Common myeloid progenitor, CD34-positive (primary cell): ENCODE data around the gene HSDL1. TPM values are rescaled to one million over a fixed set of nuclear protein-coding genes. Genes with fewer than 3 reads are reported as not detected.

Experiments
- CTCF ChIA-PET: fragments of 350-600 bp; sonication (Branson Sonifier 250); formaldehyde crosslinking; loops from one replicate; lab custom pipeline; 2021; ENCODE audit warnings: antibody characterized with exemption; lab: Charles Lee
- POLR2A ChIA-PET: fragments of 350-600 bp; sonication (Branson Sonifier 250); formaldehyde crosslinking; loops from one replicate; lab custom pipeline; 2021; ENCODE audit warnings: antibody characterized with exemption; lab: Charles Lee
- DNase-seq, 3 donors: peaks; one replicate each; pipeline versions ENCODE4 v3.0.0 to v3.0.0-alpha.2; 2013
- H3K27ac ChIP-seq, 2 experiments: 1 replicate in 1 of 2; 2 replicates in 1 of 2; pipeline ENCODE4 v1.7.0; 2013; ENCODE audit warnings: inconsistent platforms in 2 of 2, low read length in 2 of 2, mild to moderate bottlenecking in 2 of 2, low read depth in 1 of 2, moderate library complexity in 1 of 2; ENCODE audit not compliant: severe bottlenecking in 2 of 2, insufficient read depth in 1 of 2, poor library complexity in 1 of 2
- H3K27me3 ChIP-seq, 5 experiments: replicated peaks in 2 of 5; 1 replicate in 3 of 5; 2 replicates in 2 of 5; pipeline versions ENCODE4 v1.6.1 to v1.7.0; 2013; ENCODE audit warnings: low read length in 4 of 5, mild to moderate bottlenecking in 2 of 5, moderate library complexity in 2 of 5, inconsistent platforms in 1 of 5; ENCODE audit not compliant: insufficient read depth in 5 of 5, control insufficient read depth in 4 of 5
- H3K36me3 ChIP-seq, 4 experiments: 1 replicate in 2 of 4; 2 replicates in 2 of 4; pipeline versions ENCODE4 v1.6.1 to v1.7.0; 2013; ENCODE audit warnings: low read length in 3 of 4, control low read depth in 1 of 4, mild to moderate bottlenecking in 1 of 4; ENCODE audit not compliant: control insufficient read depth in 4 of 4, insufficient read depth in 4 of 4
- H3K4me1 ChIP-seq, 4 experiments: 1 replicate in 3 of 4; 2 replicates in 1 of 4; pipeline versions ENCODE4 v1.6.1 to v1.7.1; 2013; ENCODE audit warnings: low read length in 3 of 4, mild to moderate bottlenecking in 3 of 4, control low read depth in 1 of 4, inconsistent platforms in 1 of 4, moderate library complexity in 1 of 4; ENCODE audit not compliant: control insufficient read depth in 4 of 4, insufficient read depth in 4 of 4; ENCODE audit errors: control extremely low read depth in 1 of 4
- H3K4me3 ChIP-seq, 7 experiments: 1 replicate in 4 of 7; 2 replicates in 3 of 7; pipeline versions ENCODE4 v1.5.1 to v1.7.0; 2013; ENCODE audit warnings: mild to moderate bottlenecking in 7 of 7, low read length in 6 of 7, moderate library complexity in 6 of 7, inconsistent platforms in 2 of 7, low read depth in 2 of 7, control low read depth in 1 of 7; ENCODE audit not compliant: insufficient read depth in 4 of 7, control insufficient read depth in 1 of 7; ENCODE audit errors: extremely low read depth in 1 of 7
- H3K9me3 ChIP-seq, 5 experiments: 1 replicate in 4 of 5; 2 replicates in 1 of 5; pipeline versions ENCODE4 v1.6.1 to v1.7.1; 2013; ENCODE audit warnings: low read length in 4 of 5, mild to moderate bottlenecking in 2 of 5, inconsistent platforms in 1 of 5, low read depth in 1 of 5, moderate library complexity in 1 of 5; ENCODE audit not compliant: control insufficient read depth in 4 of 5, insufficient read depth in 2 of 5; ENCODE audit errors: control extremely low read depth in 1 of 5
- WGBS: methylation state at CpG from one replicate; pipeline ENCODE4 v1.1.5; 2013; ENCODE audit not compliant: insufficient coverage; 5-methylcytosine and 5-hydroxymethylcytosine counted together
- polyA plus RNA-seq: library from polyadenylated mRNA; unstranded; fragments of 120-200 nt; gene quantifications from one replicate; pipeline ENCODE4 v1.2.1, GENCODE V29; 2013

The HSDL1 gene
- 10.6 TPM for polyA plus RNA-seq

GRCh38 chr16:84144859-84145639, at the start of gene HSDL1, which contains the start of gene DNAAF1:
Gene HSDL1, minus strand, starts transcription at chr16:84145177. Its CDS starts 13,856 bp downstream, at chr16:84131321.
Gene DNAAF1, plus strand, starts transcription at chr16:84145308. Its CDS starts 133 bp downstream, at chr16:84145441.
- Histone ChIP-seq H3K27ac (peak within 1 kb of the TSS in 1 of 2 experiments; percentile 71), H3K4me1 (peaks cover 0 to 15% (median 12%) of the 10 kb centered on the region in 4 experiments), H3K9me3 (no peaks in the 10 kb centered on the region), H3K36me3 (no peaks in the 10 kb centered on the region), H3K4me3 (peak within 1 kb of the TSS; percentile 62 to 86 (median 72)), H3K27me3 (peaks cover 0 to 25% (median 6%) of the 10 kb centered on the region in 5 experiments)
- ChIA-PET CTCF (interaction anchor here (0.8 to 1.0 kb wide), 3 partner anchors 9 to 60 kb away, joined by 3 to 4 read pairs (median 3); no protein-coding TSS in a partner anchor), POLR2A (no interaction called here)
- DNase-seq, result peak; percentile 85 to 91 (median 90)
- under 1% methylated on average over 74 of the region's 89 CpGs for WGBS

- peak overlapping the region in 3 of 7 experiments; percentile 36 to 59 (median 50) for H3K4me3 ChIP-seq
- H3K4me1 ChIP-seq, result peaks cover 0 to 17% (median 10%) of the 10 kb centered on the region in 4 experiments
- ChIA-PET CTCF (no interaction called here), POLR2A (no interaction called here)
- no peaks in the 10 kb centered on the region for H3K36me3 ChIP-seq
- DNase-seq, result no peak
- H3K27ac ChIP-seq, result no peak overlapping the region
- no peaks in the 10 kb centered on the region for H3K9me3 ChIP-seq
- H3K27me3 ChIP-seq, result peaks cover 0 to 6% (median 0%) of the 10 kb centered on the region in 5 experiments
- 85% methylated on average over 11 of the region's 11 CpGs for WGBS
Observed at GRCh38 chr16:84194018-84194417, 49.0 kb upstream of the HSDL1 start.

- POLR2A ChIA-PET, result no interaction called here
- peaks cover 0 to 17% (median 10%) of the 10 kb centered on the region in 4 experiments for H3K4me1 ChIP-seq
- no peaks in the 10 kb centered on the region for H3K36me3 ChIP-seq
- H3K27ac ChIP-seq, result no peak overlapping the region
- WGBS, result 82% methylated on average over 7 of the region's 7 CpGs
- CTCF ChIA-PET, result no interaction called here
- peak in 2 of 3 donors; percentile 10 to 13 for DNase-seq
- H3K4me3 ChIP-seq, result no peak overlapping the region
- peaks cover 0 to 2% (median 0%) of the 10 kb centered on the region in 5 experiments for H3K27me3 ChIP-seq
- no peaks in the 10 kb centered on the region for H3K9me3 ChIP-seq
Observed at GRCh38 chr16:84193480-84193879, 48.5 kb upstream of the HSDL1 start.

GRCh38 chr16:84191466-84191865, 46.5 kb upstream of the HSDL1 start:
- Histone ChIP-seq H3K4me3 (no peak overlapping the region), H3K36me3 (no peaks in the 10 kb centered on the region), H3K27ac (no peak overlapping the region), H3K9me3 (no peaks in the 10 kb centered on the region), H3K4me1 (peaks cover 0 to 19% (median 10%) of the 10 kb centered on the region in 4 experiments), H3K27me3 (no peaks in the 10 kb centered on the region)
- CTCF ChIA-PET, result no interaction called here
- 97% methylated on average over 7 of the region's 16 CpGs for WGBS
- POLR2A ChIA-PET, result no interaction called here
- DNase-seq, result no peak

- H3K27me3 ChIP-seq, result no peaks in the 10 kb centered on the region
- H3K4me1 ChIP-seq, result peaks cover 0 to 25% (median 15%) of the 10 kb centered on the region in 4 experiments
- ChIA-PET CTCF (no interaction called here), POLR2A (no interaction called here)
- no peaks in the 10 kb centered on the region for H3K9me3 ChIP-seq
- WGBS, result 95% methylated on average over 47 of the region's 47 CpGs
- H3K27ac ChIP-seq, result no peak within 1 kb of the TSS
- peak in 1 of 3 donors; percentile 18 for DNase-seq
- no peaks in the 10 kb centered on the region for H3K36me3 ChIP-seq
- H3K4me3 ChIP-seq, result no peak within 1 kb of the TSS
Observed at GRCh38 chr16:84190731-84191388, 45.9 kb upstream of the HSDL1 start, which contains the start of gene ADAD2. Gene ADAD2, plus strand, starts transcription at chr16:84191157. Its CDS starts 74 bp downstream, at chr16:84191231.

GRCh38 chr16:84186685-84187437, 41.9 kb upstream of the HSDL1 start, which contains the start of gene TAF1C:
Gene TAF1C, minus strand, starts transcription at chr16:84187057. Its CDS starts 2,069 bp downstream, at chr16:84184988.
- H3K27me3 ChIP-seq, result no peaks in the 10 kb centered on the region
- peaks cover 9 to 34% (median 25%) of the 10 kb centered on the region in 4 experiments for H3K36me3 ChIP-seq
- CTCF ChIA-PET, result interaction anchor here (0.8 to 1.7 kb wide), 16 partner anchors 8 to 121 kb away, joined by 3 to 7 read pairs (median 4); partner anchors contain the start of gene MBTPS1
- peak; percentile 92 to 95 (median 93) for DNase-seq
- H3K4me3 ChIP-seq, result peak within 1 kb of the TSS; percentile 66 to 98 (median 92)
- peaks cover 0 to 10% (median 8%) of the 10 kb centered on the region in 4 experiments for H3K4me1 ChIP-seq
- H3K9me3 ChIP-seq, result no peaks in the 10 kb centered on the region
- peak within 1 kb of the TSS; percentile 64 to 80 for H3K27ac ChIP-seq
- POLR2A ChIA-PET, result no interaction called here
- WGBS, result 3% methylated on average over 40 of the region's 55 CpGs
